OCI-LY7 (cell line): ENCODE measurements around the gene ATP8B4. TPM values are rescaled to one million over a fixed set of nuclear protein-coding genes. Genes with fewer than 3 reads are reported as not detected.

ENCODE experiments used
- BruUV-seq: library from RNA; stranded (reverse); fragments of 400-500 nt; replicated peaks from 2 replicates; lab custom pipeline; 2021; lab: Mats Ljungman, UMichigan
- CTCF ChIA-PET: fragments of 300-600 bp; sonication (Branson Sonifier 250); formaldehyde crosslinking; loops from one replicate; lab custom pipeline; 2022; ENCODE audit warnings: antibody characterized with exemption; ENCODE audit not compliant: unreplicated experiment; lab: Charles Lee
- POLR2A ChIA-PET: fragments of 300-600 bp; sonication (Branson Sonifier 250); formaldehyde crosslinking; loops from one replicate; lab custom pipeline; 2022; ENCODE audit warnings: antibody characterized with exemption; lab: Charles Lee
- DNase-seq: peaks from one replicate; pipeline ENCODE4 v3.0.0-alpha.2; 2015; ENCODE audit warnings: low spot score
- H2AFZ ChIP-seq: fragments of 200-600 bp; sonication (generic), shearing (Covaris generic); 2 replicates; pipeline ENCODE4 v1.6.1; 2014; ENCODE audit warnings: mild to moderate bottlenecking, antibody characterized with exemption, low read length, moderate library complexity
- H3K27ac ChIP-seq: fragments of 200-600 bp; sonication (generic); 2 replicates; pipeline ENCODE4 v1.5.1; 2014; ENCODE audit warnings: mixed run types, low read depth, mild to moderate bottlenecking, moderate library complexity, low read length, inconsistent platforms; ENCODE audit not compliant: poor library complexity, severe bottlenecking
- H3K36me3 ChIP-seq: fragments of 200-600 bp; sonication (generic); 2 replicates; pipeline ENCODE4 v1.6.1; 2014; ENCODE audit warnings: mild to moderate bottlenecking, antibody characterized with exemption, low read length, moderate library complexity, mixed read lengths; ENCODE audit not compliant: insufficient read depth
- H3K4me1 ChIP-seq: fragments of 200-600 bp; sonication (generic); 2 replicates; pipeline ENCODE4 v1.5.1; 2014; ENCODE audit warnings: mild to moderate bottlenecking, low read length; ENCODE audit not compliant: insufficient read depth, poor library complexity, severe bottlenecking
- H3K4me2 ChIP-seq: fragments of 200-600 bp; sonication (generic); 2 replicates; pipeline ENCODE4 v1.6.1; 2014; ENCODE audit warnings: mild to moderate bottlenecking, low read length
- H3K4me3 ChIP-seq: fragments of 200-600 bp; sonication (generic); 2 replicates; pipeline ENCODE4 v1.5.1; 2014; ENCODE audit warnings: mild to moderate bottlenecking, low read depth, low read length; ENCODE audit not compliant: poor library complexity, severe bottlenecking
- H3K79me2 ChIP-seq: fragments of 200-600 bp; sonication (generic); 2 replicates; pipeline ENCODE4 v1.6.1; 2016; ENCODE audit warnings: low read depth, mild to moderate bottlenecking, low read length, moderate library complexity, mixed read lengths; ENCODE audit not compliant: insufficient read depth
- H3K9me2 ChIP-seq: fragments of 200-600 bp; sonication (generic); 2 replicates; pipeline ENCODE4 v1.6.1; 2016; ENCODE audit warnings: mild to moderate bottlenecking, low read length, mixed read lengths; ENCODE audit not compliant: insufficient read depth
- H3K9me3 ChIP-seq: fragments of 200-600 bp; sonication (generic); 2 replicates; pipeline ENCODE4 v1.6.1; 2014; ENCODE audit warnings: mild to moderate bottlenecking, mixed run types, low read length, mixed read lengths
- H4K20me1 ChIP-seq: fragments of 200-600 bp; sonication (generic); 2 replicates; pipeline ENCODE4 v1.6.1; 2014; ENCODE audit warnings: mild to moderate bottlenecking, antibody characterized with exemption, low read length, moderate library complexity, mixed read lengths; ENCODE audit not compliant: insufficient read depth
- CTCF ChIP-seq: fragments of 200-600 bp; sonication (generic); conservative IDR thresholded peaks from 2 replicates; pipeline ENCODE4 v1.5.1; 2014; ENCODE audit warnings: mild to moderate bottlenecking, antibody characterized with exemption, low read length, moderate library complexity, mixed read lengths
- EZH2phosphoT487 ChIP-seq: fragments of 200-600 bp; sonication (generic); IDR thresholded peaks from 2 replicates; pipeline ENCODE4 v1.6.1; 2018; ENCODE audit warnings: low read depth, borderline replicate concordance, mild to moderate bottlenecking, mixed run types, antibody characterized with exemption, low read length, moderate library complexity, mixed read lengths
- intact Hi-C: fragments of 100-400 bp; cut with micrococcal nuclease; formaldehyde crosslinking; loops from one replicate; pipeline ENCODE4 v1.10.0; 2022; ENCODE audit not compliant: unreplicated experiment
- total RNA-seq, 2 experiments: library from RNA; depleted of rRNA in 1 of 2; stranded (reverse); fragments of >200 nt in 1 of 2; shearing (Covaris generic) in 1 of 2; gene quantifications; 2 replicates each; pipeline ENCODE4 v1.2.3, GENCODE V29; 2014 to 2022

The ATP8B4 gene
- total RNA-seq, 2 experiments from 2014 or later, result not detected

DNA sequence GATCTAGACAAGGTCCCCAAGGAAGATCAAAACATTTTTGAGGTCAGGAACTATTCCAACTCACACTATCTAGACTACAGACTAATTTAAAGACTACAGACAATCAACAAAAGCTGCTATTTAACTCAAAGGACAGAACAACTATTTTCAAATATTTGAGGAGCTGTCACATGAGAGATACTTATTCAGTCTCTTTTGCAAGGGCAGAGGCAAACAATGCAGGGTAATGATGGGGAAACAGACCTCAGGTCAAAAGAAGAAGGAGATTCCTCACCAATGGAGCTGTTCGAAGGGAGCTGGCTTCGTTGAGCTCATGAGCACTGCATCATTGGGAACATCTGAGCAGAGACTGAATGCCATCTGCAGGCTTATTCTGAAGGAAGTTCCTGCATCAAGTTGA, 266.3 kb downstream of the ATP8B4 start:
- Histone ChIP-seq H3K9me3 (peaks cover 4% of the 10 kb centered on the region; the same call in 1 of the 2 replicates), H3K4me3 (no peak overlapping the region), H3K4me2 (no peak overlapping the region), H3K9me2 (no peaks in the 10 kb centered on the region), H2AFZ (no peak overlapping the region), H4K20me1 (no peaks in the 10 kb centered on the region), H3K27ac (no peak overlapping the region), H3K79me2 (no peaks in the 10 kb centered on the region), H3K4me1 (no peaks in the 10 kb centered on the region), H3K36me3 (no peaks in the 10 kb centered on the region)
- ChIA-PET CTCF (no interaction called here), POLR2A (no interaction called here)
- TF ChIP-seq CTCF (no peak), EZH2phosphoT487 (no peak)
- DNase-seq, result no peak
- intact Hi-C loops, result no loop called here
- BruUV-seq, result no TSS peak

GRCh38 chr15:49848807-49849206, 270.2 kb downstream of the ATP8B4 start:
- no peak for TF ChIP-seq CTCF
- no TSS peak for BruUV-seq
- Histone ChIP-seq H3K4me1 (no peaks in the 10 kb centered on the region), H3K4me2 (no peak overlapping the region), H3K79me2 (no peaks in the 10 kb centered on the region), H3K4me3 (no peak overlapping the region), H2AFZ (no peak overlapping the region), H3K9me3 (peaks cover 4% of the 10 kb centered on the region; the same call in 1 of the 2 replicates), H3K9me2 (no peaks in the 10 kb centered on the region), H3K36me3 (no peaks in the 10 kb centered on the region), H4K20me1 (no peaks in the 10 kb centered on the region), H3K27ac (no peak overlapping the region)
- ChIA-PET CTCF (no interaction called here), POLR2A (no interaction called here)
- DNase-seq, result no peak
- intact Hi-C loops, result no loop called here

GRCh38 chr15:49848282-49848724, 270.7 kb downstream of the ATP8B4 start:
- ChIA-PET CTCF (no interaction called here), POLR2A (no interaction called here)
- no peak overlapping the region for H3K4me3 ChIP-seq
- no peak overlapping the region for H3K27ac ChIP-seq
- H2AFZ ChIP-seq, result no peak overlapping the region
- no peaks in the 10 kb centered on the region for H4K20me1 ChIP-seq
- intact Hi-C loops, result no loop called here
- H3K4me1 ChIP-seq, result no peaks in the 10 kb centered on the region
- H3K9me2 ChIP-seq, result no peaks in the 10 kb centered on the region
- H3K36me3 ChIP-seq, result no peaks in the 10 kb centered on the region
- TF ChIP-seq EZH2phosphoT487 (no peak), CTCF (no peak)
- H3K79me2 ChIP-seq, result no peaks in the 10 kb centered on the region
- DNase-seq, result no peak
- H3K4me2 ChIP-seq, result no peak overlapping the region
- peaks cover 4% of the 10 kb centered on the region; the same call in 1 of the 2 replicates for H3K9me3 ChIP-seq
- no TSS peak for BruUV-seq
